ENCODE results near the gene PBLD.

PBLD gene

GRCh38 chr10:68305854-68306253 is 26.9 kb downstream of the PBLD start:
- ATAC-seq: no peak
- TF ChIP-seq ESRRG (CRISPR knock-in tag; IDR thresholded peaks at IDR 0.05): no peak

DNA sequence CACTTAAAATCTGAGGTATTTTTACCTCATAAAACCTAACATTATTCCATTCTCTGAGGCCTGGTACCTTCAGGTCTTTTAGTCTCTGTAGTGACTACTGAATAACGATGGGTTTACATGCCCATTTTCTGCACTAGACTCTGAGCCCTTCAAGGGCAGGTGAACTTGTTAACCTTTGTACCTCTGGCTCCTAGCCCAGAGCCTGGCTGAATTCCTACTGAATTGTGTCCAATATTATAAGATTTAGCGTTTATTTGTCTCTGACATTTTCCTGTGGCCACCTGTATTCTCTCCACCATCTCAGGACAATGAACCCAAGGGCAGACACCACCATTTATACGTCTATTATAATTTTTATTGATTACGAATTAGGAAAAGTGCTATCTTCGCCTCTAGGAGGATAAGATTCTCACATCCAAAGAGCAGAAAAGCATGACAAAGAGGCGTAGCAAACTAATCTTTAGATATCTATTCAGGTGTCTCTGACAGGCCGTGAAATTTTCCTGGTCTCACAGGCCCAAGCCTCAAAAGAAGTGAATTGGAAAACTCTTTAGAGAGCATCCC is 28.8 kb downstream of the PBLD start:
- no peak for ATAC-seq
- TF ChIP-seq ZNF565 (CRISPR knock-in tag; conservative IDR thresholded peaks at IDR 0.05; ENCODE audit: low read depth): no peak
- TF ChIP-seq CSDC2 (CRISPR knock-in tag; IDR thresholded peaks at IDR 0.05): no peak
- TF ChIP-seq ZNF8 (CRISPR knock-in tag; IDR thresholded peaks at IDR 0.05): no peak
- no peak for TF ChIP-seq ARNTL (CRISPR knock-in tag; IDR thresholded peaks at IDR 0.05; ENCODE audit: borderline replicate concordance, low read depth)
- TF ChIP-seq TCF4 (CRISPR knock-in tag; IDR thresholded peaks at IDR 0.05; ENCODE audit: borderline replicate concordance): no peak

GRCh38 chr10:68302871-68303270 is 29.9 kb downstream of the PBLD start:
- no peak for ATAC-seq
- TF ChIP-seq SNAI2 (CRISPR knock-in tag; IDR thresholded peaks at IDR 0.05): no peak
- no peak for TF ChIP-seq BACH2 (CRISPR knock-in tag; IDR thresholded peaks at IDR 0.05; ENCODE audit: borderline replicate concordance)
- TF ChIP-seq ARNTL (CRISPR knock-in tag; IDR thresholded peaks at IDR 0.05; ENCODE audit: borderline replicate concordance, low read depth): no peak
- no peak for TF ChIP-seq ZNF8 (CRISPR knock-in tag; IDR thresholded peaks at IDR 0.05)
- TF ChIP-seq ESRRG (CRISPR knock-in tag; IDR thresholded peaks at IDR 0.05): no peak
- TF ChIP-seq PPARA (CRISPR knock-in tag; IDR thresholded peaks at IDR 0.05; ENCODE audit: borderline replicate concordance): no peak
- TF ChIP-seq CSDC2 (CRISPR knock-in tag; IDR thresholded peaks at IDR 0.05): no peak
- no peak for TF ChIP-seq TSHZ2 (CRISPR knock-in tag; IDR thresholded peaks at IDR 0.05)
- TF ChIP-seq RARB (CRISPR knock-in tag; IDR thresholded peaks at IDR 0.05): no peak
- TF ChIP-seq OSR1 (CRISPR knock-in tag; IDR thresholded peaks at IDR 0.05): no peak
- no peak for TF ChIP-seq ZC3H10 (CRISPR knock-in tag; IDR thresholded peaks at IDR 0.05)
- no peak for TF ChIP-seq ZNF565 (CRISPR knock-in tag; conservative IDR thresholded peaks at IDR 0.05; ENCODE audit: low read depth)
- no peak for TF ChIP-seq ZFP3 (CRISPR knock-in tag; IDR thresholded peaks at IDR 0.05)
- no peak for TF ChIP-seq ZFP30 (CRISPR knock-in tag; IDR thresholded peaks at IDR 0.05)
- TF ChIP-seq PATZ1 (CRISPR knock-in tag; IDR thresholded peaks at IDR 0.05; ENCODE audit: borderline replicate concordance): no peak
- no peak for TF ChIP-seq CREB5 (CRISPR knock-in tag; IDR thresholded peaks at IDR 0.05; ENCODE audit: low read depth)
- no peak for TF ChIP-seq GLIS3 (CRISPR knock-in tag; IDR thresholded peaks at IDR 0.05)
- no peak for TF ChIP-seq POU6F1 (CRISPR knock-in tag; IDR thresholded peaks at IDR 0.05; ENCODE audit: borderline replicate concordance, low read depth)

DNA sequence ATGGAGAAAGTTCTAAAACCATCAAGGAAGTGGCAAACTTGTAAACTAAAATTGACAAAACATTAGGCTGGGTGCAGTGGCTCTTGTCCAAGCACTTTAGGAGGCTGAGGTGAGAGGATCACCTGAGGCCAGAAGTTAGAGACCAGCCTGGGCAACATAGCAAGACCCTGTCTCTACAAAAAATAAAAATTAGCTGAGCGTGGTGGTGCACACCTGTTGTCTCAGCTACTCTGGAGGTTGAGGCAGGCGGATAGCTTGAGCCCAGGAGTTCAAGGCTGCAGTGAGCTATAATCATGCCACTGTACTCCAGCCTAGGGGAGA is 30.3 kb downstream of the PBLD start:
- ATAC-seq: peak; percentile 25; the same call in 2 of the 3 replicates

More for the DNA sequence above, 30.3 kb downstream of the PBLD start:
- no peak for TF ChIP-seq GLIS3 (CRISPR knock-in tag; IDR thresholded peaks at IDR 0.05)
- no peak for TF ChIP-seq TOX (CRISPR knock-in tag; IDR thresholded peaks at IDR 0.05; ENCODE audit: borderline replicate concordance)
- no peak for TF ChIP-seq ZNF565 (CRISPR knock-in tag; conservative IDR thresholded peaks at IDR 0.05; ENCODE audit: low read depth)
- TF ChIP-seq ZC3H10 (CRISPR knock-in tag; IDR thresholded peaks at IDR 0.05): no peak
- TF ChIP-seq TCF4 (CRISPR knock-in tag; IDR thresholded peaks at IDR 0.05; ENCODE audit: borderline replicate concordance): no peak
- TF ChIP-seq ISL1 (CRISPR knock-in tag; IDR thresholded peaks at IDR 0.05): no peak
- no peak for TF ChIP-seq ESRRG (CRISPR knock-in tag; IDR thresholded peaks at IDR 0.05)
- no peak for TF ChIP-seq TSHZ2 (CRISPR knock-in tag; IDR thresholded peaks at IDR 0.05)
- TF ChIP-seq PPARA (CRISPR knock-in tag; IDR thresholded peaks at IDR 0.05; ENCODE audit: borderline replicate concordance): no peak
- no peak for TF ChIP-seq CSDC2 (CRISPR knock-in tag; IDR thresholded peaks at IDR 0.05)

Data from SK-N-SH treated with all-trans-retinoic acid at 6 μM for 48 hours (cell line).